Measurements from ENCODE around the gene ISOC1. TPM values are rescaled to one million over a fixed set of nuclear protein-coding genes. Genes with fewer than 3 reads are reported as not detected.

Gene ISOC1
- 12.2 and 14.3 TPM in 2 replicates for total RNA-seq

DNA sequence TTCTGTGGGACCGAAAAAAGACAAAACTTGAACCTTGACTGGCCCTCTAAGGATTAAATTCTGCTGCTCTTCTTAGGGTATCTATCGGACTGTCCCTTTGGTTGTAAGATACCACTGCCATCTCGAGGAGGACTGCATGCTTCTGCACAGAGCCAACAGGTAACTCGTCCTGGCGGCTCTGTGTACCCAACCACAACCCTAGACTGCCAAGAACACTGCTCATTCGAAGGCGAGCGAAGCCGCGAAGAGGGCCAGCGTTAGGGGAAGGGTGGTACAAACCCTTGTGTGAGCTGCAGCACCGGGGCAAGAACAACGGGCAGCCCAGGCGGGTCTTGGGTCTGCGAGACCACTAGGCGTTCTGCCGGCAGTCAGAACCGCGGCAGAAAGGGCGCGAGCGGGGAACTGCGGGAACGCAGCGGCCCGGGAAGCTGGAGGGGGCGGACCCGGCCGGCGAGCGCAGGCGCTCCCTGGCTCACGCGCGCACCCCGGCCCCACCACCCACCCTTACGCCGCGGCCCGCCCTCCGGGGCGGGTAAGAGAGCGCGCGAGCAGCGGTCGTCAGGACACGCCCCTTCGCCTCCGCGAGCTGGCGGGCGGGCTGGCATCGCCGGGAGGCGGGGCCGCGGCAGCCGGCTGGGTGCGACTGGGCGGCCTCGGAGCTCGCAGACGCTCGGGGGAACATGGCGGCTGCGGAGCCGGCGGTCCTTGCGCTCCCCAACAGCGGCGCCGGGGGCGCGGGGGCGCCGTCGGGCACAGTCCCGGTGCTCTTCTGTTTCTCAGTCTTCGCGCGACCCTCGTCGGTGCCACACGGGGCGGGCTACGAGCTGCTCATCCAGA lies at the start of gene ISOC1:
ISOC1 (plus strand) TSS at position 663 of the 837 bp plus-strand sequence; CDS start at position 681, 18 bp downstream.

Other genes with a start within 250 kb of the ISOC1 start
- 0.06 TPM in 1 of 2 replicates, not detected in the other for gene SLC27A6, start 129.3 kb upstream of the ISOC1 start, total RNA-seq

Data from aortic smooth muscle cell (primary cell).